IPS-20b (cell line): ENCODE data around the gene RPS17.

ENCODE experiments used
- H3K27ac ChIP-seq: one replicate; pipeline ENCODE4 v1.5.1; 2013; ENCODE audit warnings: low read length
- H3K27me3 ChIP-seq: 2 replicates; pipeline ENCODE4 v1.6.1; 2013; ENCODE audit warnings: mild to moderate bottlenecking, low read length, inconsistent platforms; ENCODE audit not compliant: insufficient read depth
- H3K36me3 ChIP-seq: 2 replicates; pipeline ENCODE4 v1.6.1; 2013; ENCODE audit warnings: low read depth, mild to moderate bottlenecking, inconsistent platforms, low read length, moderate library complexity; ENCODE audit not compliant: insufficient read depth
- H3K4me1 ChIP-seq: 2 replicates; pipeline ENCODE4 v1.6.1; 2013; ENCODE audit warnings: mild to moderate bottlenecking, control low read depth, inconsistent platforms, low read length, moderate library complexity; ENCODE audit not compliant: insufficient read depth
- H3K4me3 ChIP-seq: 2 replicates; pipeline ENCODE4 v1.5.1; 2013; ENCODE audit warnings: mild to moderate bottlenecking, low read length, inconsistent platforms
- H3K9ac ChIP-seq: 2 replicates; pipeline ENCODE4 v1.6.1; 2013; ENCODE audit warnings: low read depth, mild to moderate bottlenecking, inconsistent platforms, low read length, moderate library complexity
- H3K9me3 ChIP-seq: 2 replicates; pipeline ENCODE4 v1.6.1; 2013; ENCODE audit warnings: mild to moderate bottlenecking, low read depth, low read length, inconsistent platforms; ENCODE audit not compliant: insufficient read depth

RPS17 gene

GRCh38 chr15:82567661-82568060, 27.4 kb upstream of the RPS17 start:
- Histone ChIP-seq H3K36me3 (no peaks in the 10 kb centered on the region), H3K9ac (no peak overlapping the region), H3K27me3 (peaks cover 6% of the 10 kb centered on the region; the same call in 1 of the 2 replicates), H3K4me3 (no peak overlapping the region), H3K4me1 (peaks cover 13% of the 10 kb centered on the region), H3K9me3 (no peaks in the 10 kb centered on the region), H3K27ac (no peak overlapping the region)

GRCh38 chr15:82566690-82567089, 26.4 kb upstream of the RPS17 start:
- Histone ChIP-seq H3K27me3 (no peaks in the 10 kb centered on the region), H3K36me3 (no peaks in the 10 kb centered on the region), H3K9me3 (no peaks in the 10 kb centered on the region), H3K4me3 (no peak overlapping the region), H3K4me1 (peaks cover 13% of the 10 kb centered on the region), H3K27ac (no peak overlapping the region), H3K9ac (no peak overlapping the region)

GRCh38 chr15:82558502-82558901, 18.2 kb upstream of the RPS17 start:
- H3K27ac ChIP-seq, result no peak overlapping the region
- H3K27me3 ChIP-seq, result no peaks in the 10 kb centered on the region
- no peaks in the 10 kb centered on the region for H3K36me3 ChIP-seq
- no peaks in the 10 kb centered on the region for H3K4me1 ChIP-seq
- no peak overlapping the region for H3K4me3 ChIP-seq
- H3K9ac ChIP-seq, result no peak overlapping the region
- no peaks in the 10 kb centered on the region for H3K9me3 ChIP-seq

GRCh38 chr15:82556315-82557035, 16.2 kb upstream of the RPS17 start:
- H3K36me3 ChIP-seq, result no peaks in the 10 kb centered on the region
- peaks cover 4% of the 10 kb centered on the region; the same call in 1 of the 2 replicates for H3K27me3 ChIP-seq
- H3K9ac ChIP-seq, result no peak overlapping the region
- no peak overlapping the region for H3K27ac ChIP-seq
- H3K4me3 ChIP-seq, result no peak overlapping the region
- peaks cover 7% of the 10 kb centered on the region; the same call in 1 of the 2 replicates for H3K4me1 ChIP-seq
- H3K9me3 ChIP-seq, result no peaks in the 10 kb centered on the region

- no peak overlapping the region for H3K27ac ChIP-seq
These were observed 14.6 kb upstream of the RPS17 start for GRCh38 chr15:82554849-82555248.

GRCh38 chr15:82554351-82554750, 14.1 kb upstream of the RPS17 start:
- peaks cover 8% of the 10 kb centered on the region; the same call in 1 of the 2 replicates for H3K4me1 ChIP-seq
- no peaks in the 10 kb centered on the region for H3K36me3 ChIP-seq
- no peaks in the 10 kb centered on the region for H3K9me3 ChIP-seq
- H3K27ac ChIP-seq, result no peak overlapping the region
- H3K4me3 ChIP-seq, result no peak overlapping the region
- no peak overlapping the region for H3K9ac ChIP-seq
- peaks cover 4% of the 10 kb centered on the region for H3K27me3 ChIP-seq

More at GRCh38 chr15:82554849-82555248, 14.6 kb upstream of the RPS17 start:
- Histone ChIP-seq H3K9ac (no peak overlapping the region), H3K27me3 (peaks cover 4% of the 10 kb centered on the region), H3K36me3 (no peaks in the 10 kb centered on the region), H3K4me1 (peaks cover 8% of the 10 kb centered on the region; the same call in 1 of the 2 replicates), H3K9me3 (no peaks in the 10 kb centered on the region), H3K4me3 (no peak overlapping the region)

- Histone ChIP-seq H3K9me3 (no peaks in the 10 kb centered on the region), H3K4me1 (peaks cover 8% of the 10 kb centered on the region; the same call in 1 of the 2 replicates), H3K36me3 (no peaks in the 10 kb centered on the region), H3K4me3 (no peak overlapping the region), H3K27ac (no peak overlapping the region), H3K27me3 (peaks cover 4% of the 10 kb centered on the region), H3K9ac (no peak overlapping the region)
These were observed 13.6 kb upstream of the RPS17 start for GRCh38 chr15:82553846-82554245.

- no peak overlapping the region for H3K4me3 ChIP-seq
- H3K27ac ChIP-seq, result no peak overlapping the region
- H3K9ac ChIP-seq, result no peak overlapping the region
- H3K4me1 ChIP-seq, result peaks cover 8% of the 10 kb centered on the region; the same call in 1 of the 2 replicates
- H3K36me3 ChIP-seq, result no peaks in the 10 kb centered on the region
- no peaks in the 10 kb centered on the region for H3K9me3 ChIP-seq
- peaks cover 4% of the 10 kb centered on the region for H3K27me3 ChIP-seq
These were observed 12.6 kb upstream of the RPS17 start for GRCh38 chr15:82552861-82553260.

- no peak overlapping the region for H3K4me3 ChIP-seq
- H3K36me3 ChIP-seq, result no peaks in the 10 kb centered on the region
- H3K9me3 ChIP-seq, result no peaks in the 10 kb centered on the region
- no peak overlapping the region for H3K27ac ChIP-seq
- H3K9ac ChIP-seq, result no peak overlapping the region
- H3K4me1 ChIP-seq, result peaks cover 8% of the 10 kb centered on the region; the same call in 1 of the 2 replicates
- H3K27me3 ChIP-seq, result peaks cover 4% of the 10 kb centered on the region
These were observed 11.5 kb upstream of the RPS17 start for GRCh38 chr15:82551646-82552247.

- peaks cover 8% of the 10 kb centered on the region; the same call in 1 of the 2 replicates for H3K4me1 ChIP-seq
- H3K36me3 ChIP-seq, result no peaks in the 10 kb centered on the region
- no peak overlapping the region for H3K9ac ChIP-seq
- H3K9me3 ChIP-seq, result no peaks in the 10 kb centered on the region
- H3K4me3 ChIP-seq, result no peak overlapping the region
- H3K27ac ChIP-seq, result no peak overlapping the region
- H3K27me3 ChIP-seq, result peaks cover 4% of the 10 kb centered on the region
These were observed 9.0 kb upstream of the RPS17 start for GRCh38 chr15:82549199-82549665.

GRCh38 chr15:82548700-82549099, 8.4 kb upstream of the RPS17 start:
- Histone ChIP-seq H3K27ac (no peak overlapping the region), H3K27me3 (peaks cover 4% of the 10 kb centered on the region), H3K9me3 (no peaks in the 10 kb centered on the region), H3K4me3 (no peak overlapping the region), H3K9ac (no peak overlapping the region), H3K36me3 (no peaks in the 10 kb centered on the region), H3K4me1 (peaks cover 11% of the 10 kb centered on the region; the same call in 1 of the 2 replicates)

GRCh38 chr15:82545478-82545877, 5.2 kb upstream of the RPS17 start:
- Histone ChIP-seq H3K27ac (no peak overlapping the region), H3K36me3 (no peaks in the 10 kb centered on the region), H3K4me1 (peaks cover 9% of the 10 kb centered on the region; the same call in 1 of the 2 replicates), H3K4me3 (no peak overlapping the region), H3K27me3 (no peaks in the 10 kb centered on the region; the same call in 1 of the 2 replicates), H3K9ac (no peak overlapping the region), H3K9me3 (no peaks in the 10 kb centered on the region)
